Vagina (tissue), 2 donors: Measurements from ENCODE around the gene COL25A1.

Source experiments
- POLR2A ChIP-seq, 2 donors: fragments of 450-650 bp; IDR thresholded peaks; one replicate each; pipeline ENCODE4 v1.6.1; 2017; ENCODE audit warnings: antibody characterized with exemption in 2 of 2, mild to moderate bottlenecking in 2 of 2, moderate library complexity in 2 of 2
- TF ChIP-seq, protein P1 (sequence below), 3 experiments: fragments of 450-650 bp in 2 of 3; fragments of 200-600 bp in 1 of 3; sonication (generic) in 1 of 3; IDR thresholded peaks; one replicate each; pipeline ENCODE4 v1.5.1; 2017 to 2019; ENCODE audit warnings: antibody characterized with exemption in 3 of 3, mild to moderate bottlenecking in 2 of 3, moderate library complexity in 2 of 3

- TF ChIP-seq, protein P1, sequence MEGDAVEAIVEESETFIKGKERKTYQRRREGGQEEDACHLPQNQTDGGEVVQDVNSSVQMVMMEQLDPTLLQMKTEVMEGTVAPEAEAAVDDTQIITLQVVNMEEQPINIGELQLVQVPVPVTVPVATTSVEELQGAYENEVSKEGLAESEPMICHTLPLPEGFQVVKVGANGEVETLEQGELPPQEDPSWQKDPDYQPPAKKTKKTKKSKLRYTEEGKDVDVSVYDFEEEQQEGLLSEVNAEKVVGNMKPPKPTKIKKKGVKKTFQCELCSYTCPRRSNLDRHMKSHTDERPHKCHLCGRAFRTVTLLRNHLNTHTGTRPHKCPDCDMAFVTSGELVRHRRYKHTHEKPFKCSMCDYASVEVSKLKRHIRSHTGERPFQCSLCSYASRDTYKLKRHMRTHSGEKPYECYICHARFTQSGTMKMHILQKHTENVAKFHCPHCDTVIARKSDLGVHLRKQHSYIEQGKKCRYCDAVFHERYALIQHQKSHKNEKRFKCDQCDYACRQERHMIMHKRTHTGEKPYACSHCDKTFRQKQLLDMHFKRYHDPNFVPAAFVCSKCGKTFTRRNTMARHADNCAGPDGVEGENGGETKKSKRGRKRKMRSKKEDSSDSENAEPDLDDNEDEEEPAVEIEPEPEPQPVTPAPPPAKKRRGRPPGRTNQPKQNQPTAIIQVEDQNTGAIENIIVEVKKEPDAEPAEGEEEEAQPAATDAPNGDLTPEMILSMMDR (IDR thresholded peaks at IDR 0.05), result no peak
- no peak for TF ChIP-seq POLR2A (IDR thresholded peaks at IDR 0.05)
These were observed 135.9 kb downstream of the COL25A1 start for GRCh38 chr4:109166586-109166985.
